ENCODE results near the gene APLNR. TPM values are rescaled to one million over a fixed set of nuclear protein-coding genes. Genes with fewer than 3 reads are reported as not detected.

The APLNR gene
- total and polyA plus RNA-seq, 2 donors (not counting 1 experiment from before 2014, with no cell fraction given), result not detected

- Histone ChIP-seq H3K27me3 (ENCODE audit: control insufficient read depth, insufficient read depth, low read length) (no peaks in the 10 kb centered on the region), H4K20me1 (ENCODE audit: control insufficient read depth, extremely low read depth, insufficient read depth, low read length) (no peaks in the 10 kb centered on the region), H3K27ac (ENCODE audit: insufficient read depth, low read length) (no peak overlapping the region), H3K4me1 (ENCODE audit: control insufficient read depth, extremely low read depth, insufficient read depth, low read length) (peaks cover 7% of the 10 kb centered on the region), H2AFZ (ENCODE audit: low read length) (no peak overlapping the region), H3K79me2 (ENCODE audit: control insufficient read depth, insufficient read depth, low read length) (no peaks in the 10 kb centered on the region), H3K9ac (ENCODE audit: insufficient read depth, low read length) (no peak overlapping the region), H3K4me3 (replicated peaks in 1 of 4; ENCODE audit: control extremely low read depth in 1 of 4, insufficient read depth in 1 of 4, low read depth in 3 of 4, low read length in 4 of 4) (no peak overlapping the region), H3K36me3 (ENCODE audit: control insufficient read depth, insufficient read depth, low read length) (no peaks in the 10 kb centered on the region), H3K4me2 (ENCODE audit: extremely low read depth, insufficient read depth, low read length) (no peak overlapping the region), H3K9me3 (ENCODE audit: control insufficient read depth, insufficient read depth, low read depth, low read length) (no peaks in the 10 kb centered on the region)
- TF ChIP-seq EZH2 (IDR thresholded peaks at IDR 0.05; ENCODE audit: low read length, missing control alignments) (no peak), CTCF (conservative IDR thresholded peaks at IDR 0.05 in 1 of 2, IDR thresholded peaks at IDR 0.05 in 1 of 2; ENCODE audit: low read depth in 1 of 2, low read length in 2 of 2) (no peak)
- DNase-seq (ENCODE audit: low read depth in 2 of 2), result no peak
Measured at GRCh38 chr11:57217053-57217452, 20.0 kb downstream of the APLNR start.

- no peak overlapping the region for H3K27ac ChIP-seq (ENCODE audit: insufficient read depth, low read length)
- DNase-seq (ENCODE audit: low read depth in 2 of 2), result no peak
- peaks cover 7% of the 10 kb centered on the region for H3K4me1 ChIP-seq (ENCODE audit: control insufficient read depth, extremely low read depth, insufficient read depth, low read length)
- no peak overlapping the region for H2AFZ ChIP-seq (ENCODE audit: low read length)
- no peak for TF ChIP-seq CTCF (conservative IDR thresholded peaks at IDR 0.05 in 1 of 2, IDR thresholded peaks at IDR 0.05 in 1 of 2; ENCODE audit: low read depth in 1 of 2, low read length in 2 of 2)
- no peak for TF ChIP-seq EZH2 (IDR thresholded peaks at IDR 0.05; ENCODE audit: low read length, missing control alignments)
- H3K4me2 ChIP-seq (ENCODE audit: extremely low read depth, insufficient read depth, low read length), result no peak overlapping the region
- H3K9ac ChIP-seq (ENCODE audit: insufficient read depth, low read length), result no peak overlapping the region
- H3K9me3 ChIP-seq (ENCODE audit: control insufficient read depth, insufficient read depth, low read depth, low read length), result no peaks in the 10 kb centered on the region
- no peaks in the 10 kb centered on the region for H3K79me2 ChIP-seq (ENCODE audit: control insufficient read depth, insufficient read depth, low read length)
- H4K20me1 ChIP-seq (ENCODE audit: control insufficient read depth, extremely low read depth, insufficient read depth, low read length), result no peaks in the 10 kb centered on the region
- H3K4me3 ChIP-seq (replicated peaks in 1 of 4; ENCODE audit: control extremely low read depth in 1 of 4, insufficient read depth in 1 of 4, low read depth in 3 of 4, low read length in 4 of 4), result no peak overlapping the region
- no peaks in the 10 kb centered on the region for H3K27me3 ChIP-seq (ENCODE audit: control insufficient read depth, insufficient read depth, low read length)
- H3K36me3 ChIP-seq (ENCODE audit: control insufficient read depth, insufficient read depth, low read length), result no peaks in the 10 kb centered on the region
Measured at GRCh38 chr11:57216463-57216862, 20.6 kb downstream of the APLNR start.

GRCh38 chr11:57214494-57214893 is 22.6 kb downstream of the APLNR start:
- H3K4me2 ChIP-seq (ENCODE audit: extremely low read depth, insufficient read depth, low read length), result peak overlapping the region; percentile 34
- TF ChIP-seq EZH2 (IDR thresholded peaks at IDR 0.05; ENCODE audit: low read length, missing control alignments) (no peak), CTCF (conservative IDR thresholded peaks at IDR 0.05 in 1 of 2, IDR thresholded peaks at IDR 0.05 in 1 of 2; ENCODE audit: low read depth in 1 of 2, low read length in 2 of 2) (peak in 1 of 2 donors; percentile 20)
- H3K4me3 ChIP-seq (replicated peaks in 1 of 4; ENCODE audit: control extremely low read depth in 1 of 4, insufficient read depth in 1 of 4, low read depth in 3 of 4, low read length in 4 of 4), result no peak overlapping the region
- H3K79me2 ChIP-seq (ENCODE audit: control insufficient read depth, insufficient read depth, low read length), result no peaks in the 10 kb centered on the region
- H3K27ac ChIP-seq (ENCODE audit: insufficient read depth, low read length), result no peak overlapping the region
- H3K9ac ChIP-seq (ENCODE audit: insufficient read depth, low read length), result no peak overlapping the region
- H4K20me1 ChIP-seq (ENCODE audit: control insufficient read depth, extremely low read depth, insufficient read depth, low read length), result no peaks in the 10 kb centered on the region
- no peaks in the 10 kb centered on the region for H3K9me3 ChIP-seq (ENCODE audit: control insufficient read depth, insufficient read depth, low read depth, low read length)
- H3K4me1 ChIP-seq (ENCODE audit: control insufficient read depth, extremely low read depth, insufficient read depth, low read length), result peaks cover 7% of the 10 kb centered on the region
- DNase-seq (ENCODE audit: low read depth in 2 of 2), result peak; percentile 69 to 91
- H3K27me3 ChIP-seq (ENCODE audit: control insufficient read depth, insufficient read depth, low read length), result no peaks in the 10 kb centered on the region
- peak overlapping the region; percentile 22 for H2AFZ ChIP-seq (ENCODE audit: low read length)
- no peaks in the 10 kb centered on the region for H3K36me3 ChIP-seq (ENCODE audit: control insufficient read depth, insufficient read depth, low read length)

Data from fibroblast of lung (primary cell).